GM23338 (cell line): Measurements from ENCODE around the gene MCEE. TPM values are rescaled to one million over a fixed set of nuclear protein-coding genes. Genes with fewer than 3 reads are reported as not detected.

Source experiments
- ATAC-seq: fragments of 200-7000 bp; cut with Tn5 transposase; 3 replicates; pipeline ENCODE4 v1.9.1; 2020
- DNase-seq: peaks from one replicate; pipeline ENCODE4 v3.0.0-alpha.2; 2015; ENCODE audit warnings: low spot score
- H2AFZ ChIP-seq: fragments of 200-600 bp; sonication (generic); 2 replicates; pipeline ENCODE4 v1.8.0; 2016; ENCODE audit warnings: antibody characterized with exemption, mild to moderate bottlenecking, moderate library complexity
- H3F3A ChIP-seq: fragments of 200-600 bp; sonication (generic); replicated peaks from 2 replicates; pipeline ENCODE4 v1.8.0; 2017; ENCODE audit warnings: antibody characterized with exemption, mixed run types, low read depth
- H3K27ac ChIP-seq: fragments of 200-600 bp; sonication (generic); 2 replicates; pipeline ENCODE4 v1.6.1; 2016; ENCODE audit warnings: low read depth
- H3K27me3 ChIP-seq: fragments of 200-600 bp; sonication (generic); 2 replicates; pipeline ENCODE4 v1.8.0; 2016; ENCODE audit warnings: mild to moderate bottlenecking, mixed run types, moderate library complexity; ENCODE audit not compliant: insufficient read depth
- H3K36me3 ChIP-seq: fragments of 200-600 bp; sonication (generic); 2 replicates; pipeline ENCODE4 v1.8.0; 2016; ENCODE audit warnings: mild to moderate bottlenecking; ENCODE audit not compliant: insufficient read depth
- H3K4me1 ChIP-seq: fragments of 200-600 bp; sonication (generic); 2 replicates; pipeline ENCODE4 v1.8.0; 2016; ENCODE audit warnings: mild to moderate bottlenecking, moderate library complexity; ENCODE audit not compliant: insufficient read depth
- H3K4me2 ChIP-seq: fragments of 200-600 bp; sonication (generic); 2 replicates; pipeline ENCODE4 v1.7.1; 2017; ENCODE audit warnings: mixed run types
- H3K4me3 ChIP-seq: fragments of 200-600 bp; sonication (generic); 2 replicates; pipeline ENCODE4 v1.6.1; 2016; ENCODE audit warnings: mixed run types
- H3K79me2 ChIP-seq: fragments of 200-600 bp; sonication (generic); replicated peaks from 2 replicates; pipeline ENCODE4 v1.8.0; 2017; ENCODE audit warnings: mild to moderate bottlenecking; ENCODE audit not compliant: insufficient read depth
- H3K9me2 ChIP-seq: fragments of 200-600 bp; sonication (generic); 2 replicates; pipeline ENCODE4 v1.8.0; 2017; ENCODE audit not compliant: insufficient read depth
- H4K20me1 ChIP-seq: fragments of 200-600 bp; sonication (generic); replicated peaks from 2 replicates; pipeline ENCODE4 v1.8.0; 2017; ENCODE audit warnings: mild to moderate bottlenecking; ENCODE audit not compliant: insufficient read depth
- H3K27ac Mint-ChIP-seq: 2 replicates; pipeline ENCODE4 v1.8.0; 2020; ENCODE audit warnings: inconsistent platforms, mild to moderate bottlenecking, moderate library complexity, mixed read lengths
- H3K27me3 Mint-ChIP-seq: 3 replicates; pipeline ENCODE4 v1.8.0; 2022; ENCODE audit warnings: low read depth, mild to moderate bottlenecking, moderate library complexity, mixed read lengths, inconsistent platforms; ENCODE audit not compliant: insufficient read depth, poor library complexity
- H3K36me3 Mint-ChIP-seq: 3 replicates; pipeline ENCODE4 v1.8.0; 2021; ENCODE audit warnings: low read depth, mild to moderate bottlenecking, inconsistent platforms, moderate library complexity, mixed read lengths
- H3K4me1 Mint-ChIP-seq: 3 replicates; pipeline ENCODE4 v1.8.0; 2020; ENCODE audit warnings: mild to moderate bottlenecking, inconsistent platforms, mixed read lengths
- H3K4me3 Mint-ChIP-seq: 3 replicates; pipeline ENCODE4 v1.8.0; 2021; ENCODE audit warnings: moderate library complexity, mild to moderate bottlenecking, inconsistent platforms, mixed read lengths
- H3K9me3 Mint-ChIP-seq: 3 replicates; pipeline ENCODE4 v1.8.0; 2020; ENCODE audit warnings: moderate library complexity, mild to moderate bottlenecking, inconsistent platforms, mixed read lengths
- CTCF ChIP-seq, 2 experiments: fragments of 200-600 bp in 1 of 2; sonication (generic) in 1 of 2; conservative IDR thresholded peaks; 2 replicates each; pipeline versions ENCODE4 v1.5.1 to v1.6.1; 2016 to 2017; ENCODE audit warnings: antibody characterized with exemption in 2 of 2, low read depth in 2 of 2, mild to moderate bottlenecking in 2 of 2, moderate library complexity in 1 of 2
- ETS1 ChIP-seq: IDR thresholded peaks from 2 replicates; pipeline ENCODE4 v1.6.1; 2016; ENCODE audit warnings: antibody characterized with exemption
- JUNB ChIP-seq: IDR thresholded peaks from one replicate; pipeline ENCODE4 v1.6.1; 2016; ENCODE audit warnings: antibody characterized with exemption; ENCODE audit not compliant: unreplicated experiment
- REST ChIP-seq: IDR thresholded peaks from one replicate; pipeline ENCODE4 v1.6.1; 2018; ENCODE audit warnings: antibody characterized with exemption; ENCODE audit not compliant: unreplicated experiment
- STAT1 ChIP-seq: IDR thresholded peaks from one replicate; pipeline ENCODE4 v1.6.1; 2016; ENCODE audit warnings: antibody characterized with exemption; ENCODE audit not compliant: unreplicated experiment
- ZNF114 ChIP-seq: fragments of 250-450 bp; sonication (Bioruptor Pico); IDR thresholded peaks from 2 replicates; pipeline ENCODE4 v1.5.0; 2020; ENCODE audit warnings: mild to moderate bottlenecking, moderate library complexity
- ZNF462 ChIP-seq: fragments of 250-450 bp; sonication (Bioruptor Pico); IDR thresholded peaks from 2 replicates; pipeline ENCODE4 v1.5.0; 2020; ENCODE audit warnings: mild to moderate bottlenecking, moderate library complexity
- polyA plus RNA-seq: library from polyadenylated mRNA; unstranded; fragments of >200 nt; fragmentation: Nextera tagmentation; extraction: Ambion mirVana; gene quantifications from 2 replicates; pipeline ENCODE4 v1.2.1, GENCODE V29; 2016
- total RNA-seq: library from RNA; depleted of rRNA; stranded (reverse); fragments of >200 nt; shearing (Covaris generic); gene quantifications from 2 replicates; pipeline ENCODE4 v1.2.3, GENCODE V29; 2014

MCEE gene
- total and polyA plus RNA-seq, 2 experiments from 2014 or later, result 8.4 to 26.2 TPM

GRCh38 chr2:71113843-71114242 is 16.2 kb downstream of the MCEE start:
- H3K27me3 Mint-ChIP-seq, result peaks cover 4% of the 10 kb centered on the region
- Histone ChIP-seq H3K4me1 (no peaks in the 10 kb centered on the region), H3K79me2 (no peaks in the 10 kb centered on the region), H3K4me3 (no peak overlapping the region), H4K20me1 (no peaks in the 10 kb centered on the region), H3K9me2 (no peaks in the 10 kb centered on the region), H3K27me3 (no peaks in the 10 kb centered on the region), H3K4me2 (no peak overlapping the region), H2AFZ (no peak overlapping the region), H3F3A (no peaks in the 10 kb centered on the region), H3K36me3 (peaks cover 12% of the 10 kb centered on the region), H3K27ac (no peak overlapping the region)
- H3K36me3 Mint-ChIP-seq, result peaks cover 18% of the 10 kb centered on the region
- H3K4me1 Mint-ChIP-seq, result no peaks in the 10 kb centered on the region
- DNase-seq (no peak), ATAC-seq (no peak)
- no peak overlapping the region for H3K4me3 Mint-ChIP-seq
- no peak overlapping the region for H3K27ac Mint-ChIP-seq
- no peak for TF ChIP-seq JUNB
- TF ChIP-seq ZNF462, result no peak
- no peak for TF ChIP-seq ETS1
- no peak for TF ChIP-seq ZNF114 (CRISPR knock-in tag)
- TF ChIP-seq CTCF (conservative IDR thresholded peaks at IDR 0.05; ENCODE audit: low read depth in 2 of 2), result no peak
- no peak for TF ChIP-seq REST
- no peak for TF ChIP-seq STAT1
- no peaks in the 10 kb centered on the region for H3K9me3 Mint-ChIP-seq
